NCI-H69 (cell line): ENCODE data around the gene PTPN21.

ENCODE experiments used
- DNase-seq: peaks from one replicate; lab custom pipeline; 2025; lab: John Stamatoyannopoulos, UW

The PTPN21 gene

GRCh38 chr14:88504602-88505001 lies 50.2 kb downstream of the PTPN21 start:
- peak; percentile 48 for DNase-seq

- peak; percentile 26 for DNase-seq
These were observed 50.9 kb downstream of the PTPN21 start for GRCh38 chr14:88503754-88504406.

GRCh38 chr14:88502740-88503139 lies 52.1 kb downstream of the PTPN21 start:
- DNase-seq, result no peak

- no peak for DNase-seq
These were observed 54.2 kb downstream of the PTPN21 start for GRCh38 chr14:88500611-88501010.

GRCh38 chr14:88499225-88499624 lies 55.6 kb downstream of the PTPN21 start:
- DNase-seq, result no peak

GRCh38 chr14:88496414-88496813 lies 58.4 kb downstream of the PTPN21 start:
- DNase-seq, result no peak

- DNase-seq, result no peak
These were observed 61.2 kb downstream of the PTPN21 start for GRCh38 chr14:88493392-88494185.

- DNase-seq, result peak; percentile 90
These were observed 62.3 kb downstream of the PTPN21 start for GRCh38 chr14:88492272-88493089.

GRCh38 chr14:88490168-88490567 lies 64.6 kb downstream of the PTPN21 start:
- no peak for DNase-seq

- no peak for DNase-seq
These were observed 65.9 kb downstream of the PTPN21 start for GRCh38 chr14:88488897-88489296.

- DNase-seq, result no peak
These were observed 66.7 kb downstream of the PTPN21 start for GRCh38 chr14:88488081-88488480.

GRCh38 chr14:88482524-88482923 lies 72.3 kb downstream of the PTPN21 start:
- no peak for DNase-seq

GRCh38 chr14:88481794-88482193 lies 73.0 kb downstream of the PTPN21 start:
- no peak for DNase-seq

- no peak for DNase-seq
These were observed 73.7 kb downstream of the PTPN21 start for GRCh38 chr14:88481059-88481458.

GRCh38 chr14:88479574-88479987 lies 75.2 kb downstream of the PTPN21 start:
- DNase-seq, result no peak

GRCh38 chr14:88478931-88479330 lies 75.9 kb downstream of the PTPN21 start:
- DNase-seq, result no peak

- no peak for DNase-seq
These were observed 77.1 kb downstream of the PTPN21 start for GRCh38 chr14:88477513-88478250.

GRCh38 chr14:88476825-88477224 lies 78.0 kb downstream of the PTPN21 start:
- no peak for DNase-seq

- DNase-seq, result peak; percentile 62
These were observed 78.5 kb downstream of the PTPN21 start for GRCh38 chr14:88476214-88476774.

GRCh38 chr14:88473791-88474190 lies 81.0 kb downstream of the PTPN21 start:
- no peak for DNase-seq
